Measurements from ENCODE around the gene CLIC5. TPM values are rescaled to one million over a fixed set of nuclear protein-coding genes. Genes with fewer than 3 reads are reported as not detected.

Gene CLIC5
- total and polyA plus RNA-seq, 2 of the 8 experiments (the other 6 are each of a cell fraction or from before 2014, with no cell fraction given) = 0.12 to 0.15 TPM

- WGBS, 2 experiments (ENCODE audit: extremely low coverage in 1 of 2, insufficient coverage in 1 of 2, insufficient read length in 1 of 2, insufficient replicate concordance in 2 of 2, low coverage in 1 of 2, low lambda C conversion rate in 2 of 2, missing lambda C conversion rate in 1 of 2) = 100% methylated on average over 1 of the region's 1 CpG; no CpG with 5 or more reads in 1 of the 2 experiments
- Histone ChIP-seq H3K27me3 (replicated peaks in 1 of 4; ENCODE audit: control insufficient read depth in 3 of 4, extremely low read depth in 1 of 4, insufficient read depth in 3 of 4, low read length in 3 of 4) (no peaks in the 10 kb centered on the region), H3K23me2 (ENCODE audit: low read depth, low read length) (peaks cover 2% of the 10 kb centered on the region; the same call in 1 of the 2 replicates), H2BK20ac (ENCODE audit: low read length) (no peak overlapping the region), H3K4ac (replicated peaks; ENCODE audit: insufficient read length, low read depth, low read length) (no peak overlapping the region), H2AFZ (ENCODE audit: low read length) (no peak overlapping the region; the same call in 1 of the 2 replicates), H3K18ac (ENCODE audit: extremely low read depth, low read length) (no peak overlapping the region), H2AK5ac (ENCODE audit: low read depth, low read length) (no peak overlapping the region), H3K4me1 (replicated peaks in 1 of 4; ENCODE audit: control insufficient read depth in 3 of 4, insufficient read depth in 4 of 4, low read length in 3 of 4) (peaks cover 0 to 4% (median 2%) of the 10 kb centered on the region in 4 experiments; a peak in 3 of 7 replicates), H3K79me2 (ENCODE audit: control insufficient read depth in 1 of 2, insufficient read depth in 2 of 2, low read length in 2 of 2) (no peaks in the 10 kb centered on the region), H2BK5ac (ENCODE audit: low read depth, low read length) (no peak overlapping the region), H4K8ac (ENCODE audit: extremely low read depth, insufficient read depth, low read length) (no peak overlapping the region), H3K56ac (replicated peaks; ENCODE audit: insufficient read length, low read depth, low read length) (no peak overlapping the region), H3K79me1 (ENCODE audit: low read depth, low read length) (no peaks in the 10 kb centered on the region), H3K9me3 (ENCODE audit: insufficient read depth in 2 of 2, low read depth in 1 of 2, low read length in 1 of 2) (no peaks in the 10 kb centered on the region), H2BK120ac (replicated peaks; ENCODE audit: low read depth, low read length) (no peak overlapping the region), H3K4me2 (ENCODE audit: insufficient read depth in 1 of 2, low read depth in 2 of 2, low read length in 2 of 2) (no peak overlapping the region), H3K4me3 (ENCODE audit: extremely low read depth in 1 of 4, insufficient read depth in 2 of 4, low read depth in 3 of 4, low read length in 4 of 4) (no peak overlapping the region), H2BK12ac (ENCODE audit: low read depth, low read length) (no peak overlapping the region), H4K91ac (replicated peaks; ENCODE audit: insufficient read length, low read length) (no peak overlapping the region), H4K20me1 (replicated peaks in 1 of 2; ENCODE audit: control insufficient read depth in 1 of 2, insufficient read depth in 2 of 2, low read length in 2 of 2) (no peaks in the 10 kb centered on the region), H3K14ac (ENCODE audit: insufficient read length) (no peak overlapping the region), H3K23ac (ENCODE audit: insufficient read length) (no peak overlapping the region), H3K9ac (replicated peaks in 1 of 4; ENCODE audit: extremely low read depth in 1 of 4, low read depth in 3 of 4, low read length in 3 of 4) (no peak overlapping the region), H3K27ac (ENCODE audit: low read depth, low read length) (no peak overlapping the region), H3K36me3 (ENCODE audit: control insufficient read depth in 2 of 4, insufficient read depth in 4 of 4, low read length in 3 of 4) (no peaks in the 10 kb centered on the region), H2BK15ac (ENCODE audit: low read length) (no peak overlapping the region), H4K5ac (ENCODE audit: insufficient read length, low read depth, low read length) (no peak overlapping the region)
- no peak for TF ChIP-seq JUN (IDR thresholded peaks at IDR 0.05; ENCODE audit: low read depth, low read length)
- no peak for TF ChIP-seq GTF2F1 (IDR thresholded peaks at IDR 0.05; ENCODE audit: borderline replicate concordance, low read depth, low read length)
- no peak for TF ChIP-seq SP4 (IDR thresholded peaks at IDR 0.05; ENCODE audit: low read length)
- TF ChIP-seq MAX (IDR thresholded peaks at IDR 0.05) = no peak
- TF ChIP-seq RBBP5 (IDR thresholded peaks at IDR 0.05; ENCODE audit: borderline replicate concordance, low read depth, low read length) = no peak
- no peak for TF ChIP-seq TAF7 (optimal IDR thresholded peaks at IDR 0.05; ENCODE audit: borderline replicate concordance, low read depth, low read length)
- TF ChIP-seq CTCF (IDR thresholded peaks at IDR 0.05; ENCODE audit: control extremely low read depth in 1 of 3, insufficient read depth in 1 of 3, low read depth in 1 of 3, low read length in 3 of 3) = no peak
- TF ChIP-seq RNF2 (IDR thresholded peaks at IDR 0.05; ENCODE audit: borderline replicate concordance, low read depth, low read length, missing control alignments, poor library complexity, severe bottlenecking) = no peak
- FAIRE-seq (no peak), DNase-seq (ENCODE audit: low read depth in 1 of 2, low spot score in 2 of 2) (no peak)
- CTCF ChIA-PET (ENCODE audit: partially characterized antibody) = interaction anchor here (2.1 kb wide), 1 partner anchor 9 kb away, joined by 17 read pairs; no protein-coding TSS in a partner anchor
- POLR2A ChIA-PET (ENCODE audit: partially characterized antibody) = no interaction called here
Measured at GRCh38 chr6:46035242-46035641, 19.6 kb upstream of the CLIC5 start.

Measured in H1 (cell line).